Liver (tissue), 9 donors: Measurements from ENCODE around the gene SLC49A3. TPM values are rescaled to one million over a fixed set of nuclear protein-coding genes. Genes with fewer than 3 reads are reported as not detected.

Source experiments
- DNase-seq: peaks from one replicate; pipeline ENCODE4 v3.0.0-alpha.2; 2017; ENCODE audit warnings: low spot score
- H3K27ac ChIP-seq, 2 donors: one replicate each; pipeline ENCODE4 v1.7.0; 2013; ENCODE audit warnings: inconsistent platforms in 2 of 2, low read length in 2 of 2, control low read depth in 1 of 2, low read depth in 1 of 2, mild to moderate bottlenecking in 1 of 2
- H3K27me3 ChIP-seq, 4 donors: one replicate each; pipeline versions ENCODE4 v1.6.1 to v1.7.0; 2013; ENCODE audit warnings: low read length in 3 of 4, inconsistent platforms in 1 of 4, mild to moderate bottlenecking in 1 of 4, moderate library complexity in 1 of 4; ENCODE audit not compliant: control insufficient read depth in 4 of 4, insufficient read depth in 4 of 4
- H3K36me3 ChIP-seq, 4 donors: one replicate each; pipeline versions ENCODE4 v1.6.1 to v1.7.0; 2013; ENCODE audit warnings: low read length in 3 of 4, mild to moderate bottlenecking in 3 of 4, low read depth in 1 of 4, moderate library complexity in 1 of 4; ENCODE audit not compliant: control insufficient read depth in 4 of 4, insufficient read depth in 3 of 4
- H3K4me1 ChIP-seq, 4 donors: one replicate each; pipeline versions ENCODE4 v1.6.1 to v1.7.0; 2013; ENCODE audit warnings: low read length in 3 of 4, mild to moderate bottlenecking in 3 of 4, moderate library complexity in 1 of 4; ENCODE audit not compliant: control insufficient read depth in 4 of 4, insufficient read depth in 4 of 4
- H3K4me3 ChIP-seq, 3 donors: one replicate each; pipeline versions ENCODE4 v1.6.1 to v1.7.0; 2013; ENCODE audit warnings: low read length in 3 of 3, control low read depth in 1 of 3, low read depth in 1 of 3, mild to moderate bottlenecking in 1 of 3
- H3K9ac ChIP-seq, 2 donors: one replicate each; pipeline ENCODE4 v1.7.0; 2013; ENCODE audit warnings: low read length in 2 of 2, mild to moderate bottlenecking in 2 of 2, moderate library complexity in 2 of 2, control low read depth in 1 of 2, low read depth in 1 of 2
- H3K9me3 ChIP-seq, 4 donors: one replicate each; pipeline versions ENCODE4 v1.6.1 to v1.7.0; 2013; ENCODE audit warnings: low read length in 3 of 4; ENCODE audit not compliant: control insufficient read depth in 4 of 4
- EGR1 ChIP-seq, 2 donors: IDR thresholded peaks; 2 replicates each; pipeline ENCODE4 v1.6.1; 2016 to 2018; ENCODE audit warnings: antibody characterized with exemption in 2 of 2, low read depth in 2 of 2
- FOXA1 ChIP-seq: IDR thresholded peaks from 2 replicates; pipeline ENCODE4 v1.6.1; 2016; ENCODE audit warnings: antibody characterized with exemption
- GABPA ChIP-seq, 2 donors: IDR thresholded peaks in 1 of 2; conservative IDR thresholded peaks in 1 of 2; 2 replicates each; pipeline ENCODE4 v1.6.1; 2016; ENCODE audit warnings: antibody characterized with exemption in 2 of 2, mild to moderate bottlenecking in 1 of 2, moderate library complexity in 1 of 2
- HNF4A ChIP-seq, 2 donors: conservative IDR thresholded peaks; 2 replicates each; pipeline ENCODE4 v1.6.1; 2016; ENCODE audit warnings: antibody characterized with exemption in 2 of 2, mild to moderate bottlenecking in 2 of 2
- JUND ChIP-seq, 2 donors: IDR thresholded peaks; 2 replicates each; pipeline ENCODE4 v1.6.1; 2016; ENCODE audit warnings: antibody characterized with exemption in 2 of 2
- NR2F2 ChIP-seq: IDR thresholded peaks from 2 replicates; pipeline ENCODE4 v1.6.1; 2016; ENCODE audit warnings: antibody characterized with exemption
- RXRA ChIP-seq, 2 donors: IDR thresholded peaks; 2 replicates each; pipeline ENCODE4 v1.6.1; 2017 to 2018; ENCODE audit warnings: antibody characterized with exemption in 2 of 2, mild to moderate bottlenecking in 1 of 2
- SP1 ChIP-seq: IDR thresholded peaks from 2 replicates; pipeline ENCODE4 v1.6.1; 2018; ENCODE audit warnings: antibody characterized with exemption, mild to moderate bottlenecking
- TAF1 ChIP-seq: conservative IDR thresholded peaks from 2 replicates; pipeline ENCODE4 v1.6.1; 2016; ENCODE audit warnings: antibody characterized with exemption, mild to moderate bottlenecking
- WGBS: extraction: QIAGEN DNeasy Blood & Tissue Kit; methylation state at CpG from one replicate; pipeline ENCODE4 v1.1.7; 2013; 5-methylcytosine and 5-hydroxymethylcytosine counted together
- polyA plus RNA-seq, 2 donors: library from polyadenylated mRNA; stranded (reverse) in 1 of 2; unstranded in 1 of 2; fragments of 200-250 nt in 1 of 2; fragments of >200 nt in 1 of 2; fragmentation: Nextera tagmentation in 1 of 2; extraction: Ambion mirVana in 1 of 2; gene quantifications; one replicate each; pipeline versions ENCODE4 v1.2.1 to v1.2.3, GENCODE V29; 2013 to 2015
- total RNA-seq, 2 donors: library from RNA; depleted of rRNA; stranded (reverse); fragments of >200 nt; gene quantifications; one replicate each; pipeline ENCODE4 v1.2.3, GENCODE V29; 2014
- TF ChIP-seq, protein P1 (sequence below): IDR thresholded peaks from 2 replicates; pipeline ENCODE4 v1.6.1; 2016; ENCODE audit warnings: antibody characterized with exemption
- TF ChIP-seq, protein P2 (sequence below): IDR thresholded peaks from 2 replicates; pipeline ENCODE4 v1.6.1; 2016; ENCODE audit warnings: antibody characterized with exemption
- TF ChIP-seq, protein P3 (sequence below): IDR thresholded peaks from 2 replicates; pipeline ENCODE4 v1.6.1; 2016; ENCODE audit warnings: antibody characterized with exemption, mild to moderate bottlenecking
- TF ChIP-seq, protein P4 (sequence below): IDR thresholded peaks from 2 replicates; pipeline ENCODE4 v1.6.1; 2016; ENCODE audit warnings: antibody characterized with exemption
- TF ChIP-seq, protein P5 (sequence below): fragments of 150-350 bp; IDR thresholded peaks from 2 replicates; pipeline ENCODE4 v1.5.1; 2017; ENCODE audit warnings: improper control_type of control experiment, low read depth, low read length; ENCODE audit not compliant: missing input control
- donor health status: healthy.
- donor health status: healthy.
- donor health status: healthy.
- donor health status: healthy.
- donor health status: healthy.

The SLC49A3 gene
- total and polyA plus RNA-seq, 4 donors: 0.40 to 3.6 (median 2.0) TPM

DNA sequence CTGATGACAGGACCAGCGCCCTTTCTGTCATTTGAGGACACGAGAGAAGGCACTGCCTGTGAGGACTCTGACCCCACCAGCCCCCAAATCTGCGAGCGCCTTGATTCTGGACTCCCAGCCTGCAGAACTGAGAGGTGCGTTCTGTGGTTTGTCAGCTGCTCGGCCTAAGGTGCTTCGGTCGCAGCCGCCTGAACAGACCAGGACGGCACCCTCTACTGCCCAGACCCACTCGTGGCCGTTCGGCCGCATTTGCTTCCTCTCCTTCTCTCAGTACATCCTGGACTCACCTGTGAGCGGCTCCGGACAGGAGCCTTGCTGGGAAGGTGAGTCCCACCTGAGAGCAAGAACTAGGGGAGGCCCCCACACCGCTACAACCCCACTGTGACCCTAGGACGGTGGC is 25.1 kb upstream of the SLC49A3 start:
- H3K4me3 ChIP-seq: no peak overlapping the region
- no peaks in the 10 kb centered on the region for H3K9me3 ChIP-seq
- DNase-seq: no peak
- no peaks in the 10 kb centered on the region for H3K36me3 ChIP-seq
- peaks cover 0 to 7% (median 0%) of the 10 kb centered on the region in 4 donors for H3K4me1 ChIP-seq
- H3K9ac ChIP-seq: no peak overlapping the region
- TF ChIP-seq, protein P1, sequence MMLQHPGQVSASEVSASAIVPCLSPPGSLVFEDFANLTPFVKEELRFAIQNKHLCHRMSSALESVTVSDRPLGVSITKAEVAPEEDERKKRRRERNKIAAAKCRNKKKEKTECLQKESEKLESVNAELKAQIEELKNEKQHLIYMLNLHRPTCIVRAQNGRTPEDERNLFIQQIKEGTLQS: no peak
- TF ChIP-seq SP1 (no peak), FOXA1 (no peak), GABPA (IDR thresholded peaks at IDR 0.05 in 1 of 2, conservative IDR thresholded peaks at IDR 0.05 in 1 of 2) (no peak), RXRA (IDR thresholded peaks at IDR 0.05) (no peak)
- TF ChIP-seq, protein P2, sequence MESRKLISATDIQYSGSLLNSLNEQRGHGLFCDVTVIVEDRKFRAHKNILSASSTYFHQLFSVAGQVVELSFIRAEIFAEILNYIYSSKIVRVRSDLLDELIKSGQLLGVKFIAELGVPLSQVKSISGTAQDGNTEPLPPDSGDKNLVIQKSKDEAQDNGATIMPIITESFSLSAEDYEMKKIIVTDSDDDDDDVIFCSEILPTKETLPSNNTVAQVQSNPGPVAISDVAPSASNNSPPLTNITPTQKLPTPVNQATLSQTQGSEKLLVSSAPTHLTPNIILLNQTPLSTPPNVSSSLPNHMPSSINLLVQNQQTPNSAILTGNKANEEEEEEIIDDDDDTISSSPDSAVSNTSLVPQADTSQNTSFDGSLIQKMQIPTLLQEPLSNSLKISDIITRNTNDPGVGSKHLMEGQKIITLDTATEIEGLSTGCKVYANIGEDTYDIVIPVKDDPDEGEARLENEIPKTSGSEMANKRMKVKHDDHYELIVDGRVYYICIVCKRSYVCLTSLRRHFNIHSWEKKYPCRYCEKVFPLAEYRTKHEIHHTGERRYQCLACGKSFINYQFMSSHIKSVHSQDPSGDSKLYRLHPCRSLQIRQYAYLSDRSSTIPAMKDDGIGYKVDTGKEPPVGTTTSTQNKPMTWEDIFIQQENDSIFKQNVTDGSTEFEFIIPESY: no peak
- H3K27ac ChIP-seq: no peak overlapping the region
- no peaks in the 10 kb centered on the region for H3K27me3 ChIP-seq
- WGBS: 93% methylated on average over 18 of the region's 18 CpGs

DNA sequence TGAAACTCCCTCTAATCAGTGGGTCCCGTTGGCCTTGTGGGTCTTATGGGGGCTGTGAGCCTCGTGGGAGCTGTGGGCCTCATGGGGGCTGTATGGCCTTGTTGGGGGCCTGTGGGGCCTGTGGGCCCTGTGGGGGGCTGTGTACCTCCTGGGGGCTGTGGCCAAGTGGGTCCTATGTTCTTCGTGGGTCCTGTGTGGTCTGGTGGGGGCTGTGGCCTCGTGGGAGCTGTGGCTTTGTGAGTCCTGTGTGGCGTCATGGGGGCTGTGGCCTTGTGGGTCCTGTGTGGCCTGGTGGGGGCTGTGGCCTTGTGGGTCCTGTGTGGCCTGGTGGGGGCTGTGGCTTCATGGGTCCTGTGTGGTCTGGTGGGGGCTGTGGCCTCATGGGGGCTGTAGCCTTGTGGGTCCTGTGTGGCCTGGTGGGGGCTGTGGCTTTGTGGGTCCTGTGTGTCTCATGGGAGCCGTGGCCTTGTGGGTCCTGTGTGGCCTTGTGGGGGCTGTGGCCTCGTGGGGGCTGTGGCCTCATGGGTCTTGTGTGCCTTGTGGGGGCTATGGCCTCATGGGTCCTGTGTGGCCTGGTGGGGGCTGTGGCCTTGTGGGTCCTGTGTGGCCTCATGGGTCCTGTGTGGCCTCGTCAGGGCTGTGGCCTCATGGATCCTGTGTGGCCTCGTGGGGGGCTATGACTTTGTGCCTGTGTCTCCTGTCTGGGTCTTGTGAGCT is 24.1 kb upstream of the SLC49A3 start:
- H3K27me3 ChIP-seq: no peaks in the 10 kb centered on the region
- DNase-seq: no peak
- WGBS: 93% methylated on average over 9 of the region's 9 CpGs
- H3K4me3 ChIP-seq: no peak overlapping the region
- H3K27ac ChIP-seq: no peak overlapping the region
- H3K4me1 ChIP-seq: peaks cover 0 to 17% (median 5%) of the 10 kb centered on the region in 4 donors
- H3K36me3 ChIP-seq: no peaks in the 10 kb centered on the region
- no peak for TF ChIP-seq EGR1 (IDR thresholded peaks at IDR 0.05; ENCODE audit: low read depth in 2 of 2)
- TF ChIP-seq RXRA (IDR thresholded peaks at IDR 0.05): no peak
- TF ChIP-seq, protein P3, sequence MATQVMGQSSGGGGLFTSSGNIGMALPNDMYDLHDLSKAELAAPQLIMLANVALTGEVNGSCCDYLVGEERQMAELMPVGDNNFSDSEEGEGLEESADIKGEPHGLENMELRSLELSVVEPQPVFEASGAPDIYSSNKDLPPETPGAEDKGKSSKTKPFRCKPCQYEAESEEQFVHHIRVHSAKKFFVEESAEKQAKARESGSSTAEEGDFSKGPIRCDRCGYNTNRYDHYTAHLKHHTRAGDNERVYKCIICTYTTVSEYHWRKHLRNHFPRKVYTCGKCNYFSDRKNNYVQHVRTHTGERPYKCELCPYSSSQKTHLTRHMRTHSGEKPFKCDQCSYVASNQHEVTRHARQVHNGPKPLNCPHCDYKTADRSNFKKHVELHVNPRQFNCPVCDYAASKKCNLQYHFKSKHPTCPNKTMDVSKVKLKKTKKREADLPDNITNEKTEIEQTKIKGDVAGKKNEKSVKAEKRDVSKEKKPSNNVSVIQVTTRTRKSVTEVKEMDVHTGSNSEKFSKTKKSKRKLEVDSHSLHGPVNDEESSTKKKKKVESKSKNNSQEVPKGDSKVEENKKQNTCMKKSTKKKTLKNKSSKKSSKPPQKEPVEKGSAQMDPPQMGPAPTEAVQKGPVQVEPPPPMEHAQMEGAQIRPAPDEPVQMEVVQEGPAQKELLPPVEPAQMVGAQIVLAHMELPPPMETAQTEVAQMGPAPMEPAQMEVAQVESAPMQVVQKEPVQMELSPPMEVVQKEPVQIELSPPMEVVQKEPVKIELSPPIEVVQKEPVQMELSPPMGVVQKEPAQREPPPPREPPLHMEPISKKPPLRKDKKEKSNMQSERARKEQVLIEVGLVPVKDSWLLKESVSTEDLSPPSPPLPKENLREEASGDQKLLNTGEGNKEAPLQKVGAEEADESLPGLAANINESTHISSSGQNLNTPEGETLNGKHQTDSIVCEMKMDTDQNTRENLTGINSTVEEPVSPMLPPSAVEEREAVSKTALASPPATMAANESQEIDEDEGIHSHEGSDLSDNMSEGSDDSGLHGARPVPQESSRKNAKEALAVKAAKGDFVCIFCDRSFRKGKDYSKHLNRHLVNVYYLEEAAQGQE: no peak
- TF ChIP-seq, protein P1: no peak
- no peak for TF ChIP-seq HNF4A (conservative IDR thresholded peaks at IDR 0.05)
- TF ChIP-seq JUND (IDR thresholded peaks at IDR 0.05): no peak
- no peak for TF ChIP-seq FOXA1
- TF ChIP-seq SP1: no peak
- TF ChIP-seq, protein P4, sequence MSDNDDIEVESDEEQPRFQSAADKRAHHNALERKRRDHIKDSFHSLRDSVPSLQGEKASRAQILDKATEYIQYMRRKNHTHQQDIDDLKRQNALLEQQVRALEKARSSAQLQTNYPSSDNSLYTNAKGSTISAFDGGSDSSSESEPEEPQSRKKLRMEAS: no peak
- TF ChIP-seq TAF1: no peak
- TF ChIP-seq, protein P5, sequence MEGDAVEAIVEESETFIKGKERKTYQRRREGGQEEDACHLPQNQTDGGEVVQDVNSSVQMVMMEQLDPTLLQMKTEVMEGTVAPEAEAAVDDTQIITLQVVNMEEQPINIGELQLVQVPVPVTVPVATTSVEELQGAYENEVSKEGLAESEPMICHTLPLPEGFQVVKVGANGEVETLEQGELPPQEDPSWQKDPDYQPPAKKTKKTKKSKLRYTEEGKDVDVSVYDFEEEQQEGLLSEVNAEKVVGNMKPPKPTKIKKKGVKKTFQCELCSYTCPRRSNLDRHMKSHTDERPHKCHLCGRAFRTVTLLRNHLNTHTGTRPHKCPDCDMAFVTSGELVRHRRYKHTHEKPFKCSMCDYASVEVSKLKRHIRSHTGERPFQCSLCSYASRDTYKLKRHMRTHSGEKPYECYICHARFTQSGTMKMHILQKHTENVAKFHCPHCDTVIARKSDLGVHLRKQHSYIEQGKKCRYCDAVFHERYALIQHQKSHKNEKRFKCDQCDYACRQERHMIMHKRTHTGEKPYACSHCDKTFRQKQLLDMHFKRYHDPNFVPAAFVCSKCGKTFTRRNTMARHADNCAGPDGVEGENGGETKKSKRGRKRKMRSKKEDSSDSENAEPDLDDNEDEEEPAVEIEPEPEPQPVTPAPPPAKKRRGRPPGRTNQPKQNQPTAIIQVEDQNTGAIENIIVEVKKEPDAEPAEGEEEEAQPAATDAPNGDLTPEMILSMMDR: no peak
- TF ChIP-seq NR2F2: no peak
- H3K9ac ChIP-seq: no peak overlapping the region
- H3K9me3 ChIP-seq: no peaks in the 10 kb centered on the region
